Activated gamma-delta T cell treated with Interleukin-2 at 50 U/mL for 16 hours (primary cell): ENCODE data around the gene TMEM269.
"Not testable (repeated sequence)": the region's sequence is repeated elsewhere in the genome, so short reads cannot be mapped to it uniquely, and the experiment has no call there.

Experiments used
- DNase-seq: peaks from one replicate; pipeline ENCODE4 v3.0.0-alpha.2; 2020

TMEM269 gene

GRCh38 chr1:42777852-42778251 lies 6.9 kb upstream of the TMEM269 start:
- DNase-seq: no peak

- no peak for DNase-seq
These were observed 5.1 kb upstream of the TMEM269 start for GRCh38 chr1:42779725-42780124.

GRCh38 chr1:42780176-42780575 lies 4.6 kb upstream of the TMEM269 start:
- DNase-seq: no peak

GRCh38 chr1:42783092-42783491 lies 1.7 kb upstream of the TMEM269 start:
- no peak for DNase-seq

- DNase-seq: no peak
These were observed 245 bp upstream of the TMEM269 start for GRCh38 chr1:42784547-42784945.

- no peak for DNase-seq
These were observed 1.3 kb downstream of the TMEM269 start for GRCh38 chr1:42786097-42786496.

- DNase-seq: no peak
These were observed 3.2 kb downstream of the TMEM269 start for GRCh38 chr1:42788021-42788420.

- no peak for DNase-seq
These were observed 9.0 kb downstream of the TMEM269 start for GRCh38 chr1:42793824-42794223.

GRCh38 chr1:42797414-42797813 lies 12.6 kb downstream of the TMEM269 start:
- no peak for DNase-seq

- no peak for DNase-seq
These were observed 13.2 kb downstream of the TMEM269 start for GRCh38 chr1:42797979-42798378.

GRCh38 chr1:42801832-42802473 lies 17.2 kb downstream of the TMEM269 start:
- no peak for DNase-seq

GRCh38 chr1:42806171-42806570 lies 21.4 kb downstream of the TMEM269 start:
- DNase-seq: no peak

- DNase-seq: no peak
These were observed 21.8 kb downstream of the TMEM269 start for GRCh38 chr1:42806593-42806992.

- DNase-seq: no peak
These were observed 22.4 kb downstream of the TMEM269 start for GRCh38 chr1:42807056-42807668.

- not testable (repeated sequence) for DNase-seq
These were observed 30.0 kb downstream of the TMEM269 start for GRCh38 chr1:42814815-42815214.

GRCh38 chr1:42815941-42816584 lies 31.3 kb downstream of the TMEM269 start:
- DNase-seq: no peak

- peak; percentile 94 for DNase-seq
These were observed 32.0 kb downstream of the TMEM269 start, which contains the start of the genes ERMAP and SVBP for GRCh38 chr1:42816585-42817439. TSS of gene ERMAP (plus strand) at chr1:42817122. CDS start at chr1:42830449, 13,327 bp downstream. TSS of gene SVBP (minus strand) at chr1:42817397. CDS start at chr1:42816544, 853 bp downstream.

- no peak for DNase-seq
These were observed 32.6 kb downstream of the TMEM269 start for GRCh38 chr1:42817440-42817767.

GRCh38 chr1:42817976-42818375 lies 33.2 kb downstream of the TMEM269 start:
- DNase-seq: no peak

GRCh38 chr1:42820813-42821212 lies 36.0 kb downstream of the TMEM269 start:
- no peak for DNase-seq

GRCh38 chr1:42821690-42822089 lies 36.9 kb downstream of the TMEM269 start:
- no peak for DNase-seq

- DNase-seq: no peak
These were observed 38.1 kb downstream of the TMEM269 start for GRCh38 chr1:42822800-42823392.

- DNase-seq: no peak
These were observed 39.8 kb downstream of the TMEM269 start for GRCh38 chr1:42824481-42825035.
